ENCODE results near the gene CHERP. TPM values are rescaled to one million over a fixed set of nuclear protein-coding genes. Genes with fewer than 3 reads are reported as not detected.
"Not testable (repeated sequence)": the region's sequence is repeated elsewhere in the genome, so short reads cannot be mapped to it uniquely, and the experiment has no call there.

CHERP gene
- total RNA-seq, 1 donor from 2014 or later: 32.6 TPM

- Mint-ChIP-seq H3K27ac (ENCODE audit: unreplicated experiment) (no peak overlapping the region), H3K9me3 (ENCODE audit: low read depth) (no peaks in the 10 kb centered on the region), H3K27me3 (ENCODE audit: low read depth) (no peaks in the 10 kb centered on the region), H3K36me3 (ENCODE audit: low read depth) (no peaks in the 10 kb centered on the region), H3K4me1 (ENCODE audit: low read depth) (peaks cover 29% of the 10 kb centered on the region), H3K4me3 (ENCODE audit: unreplicated experiment) (no peak overlapping the region)
- no peak for TF ChIP-seq CTCF (IDR thresholded peaks at IDR 0.05)
- DNase-seq (ENCODE audit: low spot score): no peak
These were observed 68.3 kb downstream of the CHERP start for GRCh38 chr19:16473875-16474392.

GRCh38 chr19:16472992-16473391 lies 69.2 kb downstream of the CHERP start:
- DNase-seq (ENCODE audit: low spot score): no peak
- no peak for TF ChIP-seq CTCF (IDR thresholded peaks at IDR 0.05)
- H3K4me3 Mint-ChIP-seq (ENCODE audit: unreplicated experiment): no peak overlapping the region
- no peaks in the 10 kb centered on the region for H3K36me3 Mint-ChIP-seq (ENCODE audit: low read depth)
- H3K9me3 Mint-ChIP-seq (ENCODE audit: low read depth): no peaks in the 10 kb centered on the region
- peaks cover 36% of the 10 kb centered on the region for H3K4me1 Mint-ChIP-seq (ENCODE audit: low read depth)
- no peak overlapping the region for H3K27ac Mint-ChIP-seq (ENCODE audit: unreplicated experiment)
- no peaks in the 10 kb centered on the region for H3K27me3 Mint-ChIP-seq (ENCODE audit: low read depth)

- H3K27ac Mint-ChIP-seq (ENCODE audit: unreplicated experiment): peak overlapping the region; percentile 74
- DNase-seq (ENCODE audit: low spot score): not testable (repeated sequence)
These were observed 69.7 kb downstream of the CHERP start for GRCh38 chr19:16472559-16472899.

GRCh38 chr19:16470911-16471811 lies 71.1 kb downstream of the CHERP start:
- Mint-ChIP-seq H3K36me3 (ENCODE audit: low read depth) (no peaks in the 10 kb centered on the region), H3K4me3 (ENCODE audit: unreplicated experiment) (peak overlapping the region; percentile 84), H3K27ac (ENCODE audit: unreplicated experiment) (peak overlapping the region; percentile 89), H3K27me3 (ENCODE audit: low read depth) (no peaks in the 10 kb centered on the region), H3K9me3 (ENCODE audit: low read depth) (no peaks in the 10 kb centered on the region), H3K4me1 (ENCODE audit: low read depth) (peaks cover 46% of the 10 kb centered on the region)
- TF ChIP-seq CTCF (IDR thresholded peaks at IDR 0.05): no peak
- DNase-seq (ENCODE audit: low spot score): no peak

More at GRCh38 chr19:16472559-16472899, 69.7 kb downstream of the CHERP start:
- H3K27me3 Mint-ChIP-seq (ENCODE audit: low read depth); H3K36me3 Mint-ChIP-seq (ENCODE audit: low read depth); H3K9me3 Mint-ChIP-seq (ENCODE audit: low read depth): not testable (repeated sequence)
- H3K4me3 Mint-ChIP-seq (ENCODE audit: unreplicated experiment): peak overlapping the region; percentile 73
- H3K4me1 Mint-ChIP-seq (ENCODE audit: low read depth): peaks cover 41% of the 10 kb centered on the region

GRCh38 chr19:16470541-16470910 lies 71.7 kb downstream of the CHERP start:
- H3K4me1 Mint-ChIP-seq (ENCODE audit: low read depth): peaks cover 47% of the 10 kb centered on the region
- no peak for TF ChIP-seq CTCF (IDR thresholded peaks at IDR 0.05)
- H3K4me3 Mint-ChIP-seq (ENCODE audit: unreplicated experiment): peak overlapping the region; percentile 84
- no peak for DNase-seq (ENCODE audit: low spot score)
- H3K27ac Mint-ChIP-seq (ENCODE audit: unreplicated experiment): no peak overlapping the region
- H3K27me3 Mint-ChIP-seq (ENCODE audit: low read depth): no peaks in the 10 kb centered on the region
- no peaks in the 10 kb centered on the region for H3K36me3 Mint-ChIP-seq (ENCODE audit: low read depth)
- no peaks in the 10 kb centered on the region for H3K9me3 Mint-ChIP-seq (ENCODE audit: low read depth)

Other genes starting within 250 kb of the CHERP start
- 44.7 to 50.9 TPM (median 49.4 TPM) in 3 replicates for gene KLF2, start 217.6 kb downstream of the CHERP start, total RNA-seq
- gene EPS15L1, start 70.5 kb downstream of the CHERP start, total RNA-seq: 34.4 to 36.5 TPM (median 36.1 TPM) in 3 replicates
- gene CALR3, start 46.3 kb downstream of the CHERP start, total RNA-seq: not detected in 3 replicates
- 3.1 to 5.8 TPM (median 3.2 TPM) in 3 replicates for gene C19orf44, start 46.0 kb downstream of the CHERP start, total RNA-seq
- gene SLC35E1, start 30.0 kb upstream of the CHERP start, total RNA-seq: 68.1 to 70.0 TPM (median 69.2 TPM) in 3 replicates
- gene MED26, start 85.8 kb upstream of the CHERP start, total RNA-seq: 8.7 to 10.6 TPM (median 8.8 TPM) in 3 replicates
- 42.5 to 52.0 TPM (median 47.7 TPM) in 3 replicates for gene SMIM7, start 117.7 kb upstream of the CHERP start, total RNA-seq
- 3.1 to 3.7 TPM (median 3.7 TPM) in 3 replicates for gene TMEM38A, start 118.7 kb upstream of the CHERP start, total RNA-seq
- gene NWD1, start 177.4 kb upstream of the CHERP start, total RNA-seq: not detected in 3 replicates